Hepatocyte (in vitro differentiated cells): Measurements from ENCODE around the gene HNRNPK.

Experiments
- EZH2 ChIP-seq: fragments of 200-600 bp; sonication (generic); IDR thresholded peaks from 2 replicates; pipeline ENCODE4 v1.6.1; 2016; ENCODE audit warnings: antibody characterized with exemption, mild to moderate bottlenecking, borderline replicate concordance
- EZH2phosphoT487 ChIP-seq: fragments of 200-600 bp; sonication (generic); IDR thresholded peaks from one replicate; pipeline ENCODE4 v1.6.1; 2018; ENCODE audit warnings: antibody characterized with exemption, mild to moderate bottlenecking, low read depth, moderate library complexity; ENCODE audit not compliant: unreplicated experiment, severe bottlenecking
- TF ChIP-seq, protein P1 (sequence below): fragments of 200-600 bp; sonication (generic); IDR thresholded peaks from 2 replicates; pipeline ENCODE4 v1.5.1; 2016; ENCODE audit warnings: antibody characterized with exemption, mild to moderate bottlenecking; ENCODE audit not compliant: poor library complexity

DNA sequence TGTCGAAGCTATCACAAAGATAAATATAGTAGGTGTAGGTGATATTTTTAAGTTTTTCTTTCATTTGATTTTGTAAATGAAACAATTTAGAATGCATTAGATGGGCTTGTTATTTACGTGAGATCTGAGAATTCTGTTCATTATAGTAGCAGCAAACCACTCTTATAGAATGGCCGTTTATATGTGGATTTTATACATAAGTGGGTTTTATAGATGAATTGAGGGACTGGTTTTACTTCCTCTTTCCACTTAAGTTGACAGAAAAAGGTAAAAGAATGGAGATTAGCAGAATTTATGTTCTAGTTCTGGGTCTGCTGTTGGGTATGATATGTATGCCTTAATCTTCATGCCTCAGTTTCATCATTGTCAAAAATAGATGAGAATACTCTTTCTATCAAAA lies 6.2 kb upstream of the HNRNPK start:
- TF ChIP-seq, protein P1, sequence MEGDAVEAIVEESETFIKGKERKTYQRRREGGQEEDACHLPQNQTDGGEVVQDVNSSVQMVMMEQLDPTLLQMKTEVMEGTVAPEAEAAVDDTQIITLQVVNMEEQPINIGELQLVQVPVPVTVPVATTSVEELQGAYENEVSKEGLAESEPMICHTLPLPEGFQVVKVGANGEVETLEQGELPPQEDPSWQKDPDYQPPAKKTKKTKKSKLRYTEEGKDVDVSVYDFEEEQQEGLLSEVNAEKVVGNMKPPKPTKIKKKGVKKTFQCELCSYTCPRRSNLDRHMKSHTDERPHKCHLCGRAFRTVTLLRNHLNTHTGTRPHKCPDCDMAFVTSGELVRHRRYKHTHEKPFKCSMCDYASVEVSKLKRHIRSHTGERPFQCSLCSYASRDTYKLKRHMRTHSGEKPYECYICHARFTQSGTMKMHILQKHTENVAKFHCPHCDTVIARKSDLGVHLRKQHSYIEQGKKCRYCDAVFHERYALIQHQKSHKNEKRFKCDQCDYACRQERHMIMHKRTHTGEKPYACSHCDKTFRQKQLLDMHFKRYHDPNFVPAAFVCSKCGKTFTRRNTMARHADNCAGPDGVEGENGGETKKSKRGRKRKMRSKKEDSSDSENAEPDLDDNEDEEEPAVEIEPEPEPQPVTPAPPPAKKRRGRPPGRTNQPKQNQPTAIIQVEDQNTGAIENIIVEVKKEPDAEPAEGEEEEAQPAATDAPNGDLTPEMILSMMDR: no peak
- TF ChIP-seq EZH2 (no peak), EZH2phosphoT487 (no peak)
